Central memory CD8-positive, alpha-beta T cell (primary cell): ENCODE measurements around the gene SMYD3.

Source experiments
- ATAC-seq: fragments of 150-1000 bp; cut with Tn5 transposase; replicated peaks from 2 replicates; pipeline ENCODE4 v1.10.0; 2022; ENCODE audit warnings: mild to moderate bottlenecking, moderate FRiP score, moderate number of reproducible peaks; ENCODE audit not compliant: poor library complexity, severe bottlenecking; ENCODE audit errors: extremely low read depth
- DNase-seq, 2 donors: peaks; one replicate each; pipeline ENCODE4 v3.0.0; 2021; ENCODE audit warnings: low spot score in 2 of 2
- H3K27ac Mint-ChIP-seq: one replicate; pipeline ENCODE4 v1.8.0; 2022; ENCODE audit warnings: low read depth, mild to moderate bottlenecking, moderate library complexity, mixed read lengths
- H3K27me3 Mint-ChIP-seq: one replicate; pipeline ENCODE4 v1.8.0; 2022; ENCODE audit warnings: mixed read lengths
- H3K36me3 Mint-ChIP-seq: one replicate; pipeline ENCODE4 v1.8.0; 2022; ENCODE audit warnings: mild to moderate bottlenecking, moderate library complexity, mixed read lengths; ENCODE audit not compliant: insufficient read depth
- H3K4me1 Mint-ChIP-seq: one replicate; pipeline ENCODE4 v1.8.0; 2022; ENCODE audit warnings: mixed read lengths
- H3K4me3 Mint-ChIP-seq: one replicate; pipeline ENCODE4 v1.8.0; 2022; ENCODE audit warnings: mild to moderate bottlenecking, moderate library complexity, mixed read lengths
- H3K9me3 Mint-ChIP-seq: one replicate; pipeline ENCODE4 v1.8.0; 2022; ENCODE audit warnings: mixed read lengths

SMYD3 gene

GRCh38 chr1:246528933-246529731, 22.1 kb upstream of the SMYD3 start:
- Mint-ChIP-seq H3K27me3 (peaks cover 19% of the 10 kb centered on the region), H3K9me3 (no peaks in the 10 kb centered on the region), H3K4me3 (no peak overlapping the region), H3K4me1 (peaks cover 14% of the 10 kb centered on the region), H3K36me3 (no peaks in the 10 kb centered on the region), H3K27ac (no peak overlapping the region)
- ATAC-seq: no peak
- no peak for DNase-seq

- peaks cover 14% of the 10 kb centered on the region for H3K4me1 Mint-ChIP-seq
- no peaks in the 10 kb centered on the region for H3K9me3 Mint-ChIP-seq
- ATAC-seq: peak; percentile 24
- peaks cover 16% of the 10 kb centered on the region for H3K27me3 Mint-ChIP-seq
- DNase-seq: no peak
- no peak overlapping the region for H3K4me3 Mint-ChIP-seq
- H3K36me3 Mint-ChIP-seq: no peaks in the 10 kb centered on the region
- peak overlapping the region; percentile 89 for H3K27ac Mint-ChIP-seq
Observed at GRCh38 chr1:246527402-246528088, 20.5 kb upstream of the SMYD3 start.

GRCh38 chr1:246526915-246527314, 19.8 kb upstream of the SMYD3 start:
- no peaks in the 10 kb centered on the region for H3K9me3 Mint-ChIP-seq
- peaks cover 10% of the 10 kb centered on the region for H3K27me3 Mint-ChIP-seq
- DNase-seq (no peak), ATAC-seq (no peak)
- no peaks in the 10 kb centered on the region for H3K36me3 Mint-ChIP-seq
- peak overlapping the region; percentile 89 for H3K27ac Mint-ChIP-seq
- no peak overlapping the region for H3K4me3 Mint-ChIP-seq
- peaks cover 14% of the 10 kb centered on the region for H3K4me1 Mint-ChIP-seq

- Mint-ChIP-seq H3K4me1 (peaks cover 14% of the 10 kb centered on the region), H3K9me3 (no peaks in the 10 kb centered on the region), H3K27ac (no peak overlapping the region)
Observed at GRCh38 chr1:246526380-246526779, 19.3 kb upstream of the SMYD3 start.

GRCh38 chr1:246519514-246519913, 12.4 kb upstream of the SMYD3 start:
- Mint-ChIP-seq H3K27me3 (no peaks in the 10 kb centered on the region), H3K4me1 (no peaks in the 10 kb centered on the region), H3K4me3 (no peak overlapping the region), H3K9me3 (no peaks in the 10 kb centered on the region), H3K36me3 (no peaks in the 10 kb centered on the region), H3K27ac (no peak overlapping the region)
- ATAC-seq (no peak), DNase-seq (no peak)

More at GRCh38 chr1:246526380-246526779, 19.3 kb upstream of the SMYD3 start:
- Mint-ChIP-seq H3K36me3 (no peaks in the 10 kb centered on the region), H3K4me3 (no peak overlapping the region), H3K27me3 (peaks cover 5% of the 10 kb centered on the region)
- ATAC-seq (no peak), DNase-seq (no peak)

GRCh38 chr1:246518456-246519205, 11.6 kb upstream of the SMYD3 start:
- no peaks in the 10 kb centered on the region for H3K4me1 Mint-ChIP-seq

GRCh38 chr1:246517391-246517790, 10.3 kb upstream of the SMYD3 start:
- Mint-ChIP-seq H3K4me3 (no peak overlapping the region), H3K36me3 (no peaks in the 10 kb centered on the region), H3K27me3 (no peaks in the 10 kb centered on the region), H3K27ac (no peak overlapping the region), H3K4me1 (no peaks in the 10 kb centered on the region), H3K9me3 (no peaks in the 10 kb centered on the region)
- no peak for DNase-seq
- ATAC-seq: no peak

More at GRCh38 chr1:246518456-246519205, 11.6 kb upstream of the SMYD3 start:
- Mint-ChIP-seq H3K27ac (no peak overlapping the region), H3K36me3 (no peaks in the 10 kb centered on the region), H3K27me3 (no peaks in the 10 kb centered on the region), H3K4me3 (no peak overlapping the region), H3K9me3 (no peaks in the 10 kb centered on the region)
- DNase-seq (no peak), ATAC-seq (no peak)

- no peaks in the 10 kb centered on the region for H3K36me3 Mint-ChIP-seq
- no peak overlapping the region for H3K27ac Mint-ChIP-seq
- no peak for ATAC-seq
- DNase-seq: no peak
- no peaks in the 10 kb centered on the region for H3K9me3 Mint-ChIP-seq
- no peak overlapping the region for H3K4me3 Mint-ChIP-seq
- no peaks in the 10 kb centered on the region for H3K4me1 Mint-ChIP-seq
- H3K27me3 Mint-ChIP-seq: no peaks in the 10 kb centered on the region
Observed at GRCh38 chr1:246516126-246516525, 9.0 kb upstream of the SMYD3 start.

- no peak overlapping the region for H3K4me3 Mint-ChIP-seq
Observed at GRCh38 chr1:246515390-246516005, 8.4 kb upstream of the SMYD3 start.

GRCh38 chr1:246513619-246514343, 6.7 kb upstream of the SMYD3 start:
- Mint-ChIP-seq H3K4me1 (no peaks in the 10 kb centered on the region), H3K27ac (no peak overlapping the region), H3K36me3 (no peaks in the 10 kb centered on the region), H3K27me3 (no peaks in the 10 kb centered on the region), H3K4me3 (peak overlapping the region; percentile 37), H3K9me3 (no peaks in the 10 kb centered on the region)
- ATAC-seq (no peak), DNase-seq (no peak)

More at GRCh38 chr1:246515390-246516005, 8.4 kb upstream of the SMYD3 start:
- H3K36me3 Mint-ChIP-seq: no peaks in the 10 kb centered on the region
- H3K27ac Mint-ChIP-seq: no peak overlapping the region
- no peaks in the 10 kb centered on the region for H3K27me3 Mint-ChIP-seq
- H3K9me3 Mint-ChIP-seq: no peaks in the 10 kb centered on the region
- H3K4me1 Mint-ChIP-seq: no peaks in the 10 kb centered on the region
- ATAC-seq (no peak), DNase-seq (no peak)

GRCh38 chr1:246513041-246513440, 6.0 kb upstream of the SMYD3 start:
- H3K4me3 Mint-ChIP-seq: no peak overlapping the region
- ATAC-seq: no peak
- no peaks in the 10 kb centered on the region for H3K27me3 Mint-ChIP-seq
- H3K36me3 Mint-ChIP-seq: no peaks in the 10 kb centered on the region
- no peak overlapping the region for H3K27ac Mint-ChIP-seq
- peaks cover under 1% of the 10 kb centered on the region for H3K4me1 Mint-ChIP-seq
- no peak for DNase-seq
- no peaks in the 10 kb centered on the region for H3K9me3 Mint-ChIP-seq

GRCh38 chr1:246512635-246513034, 5.6 kb upstream of the SMYD3 start:
- Mint-ChIP-seq H3K4me3 (no peak overlapping the region), H3K4me1 (peaks cover 5% of the 10 kb centered on the region), H3K9me3 (no peaks in the 10 kb centered on the region), H3K27me3 (no peaks in the 10 kb centered on the region), H3K27ac (no peak overlapping the region), H3K36me3 (peaks cover 2% of the 10 kb centered on the region)
- no peak for DNase-seq
- ATAC-seq: no peak
